Measurements from ENCODE around the gene TP53I11.

TP53I11 gene

DNA sequence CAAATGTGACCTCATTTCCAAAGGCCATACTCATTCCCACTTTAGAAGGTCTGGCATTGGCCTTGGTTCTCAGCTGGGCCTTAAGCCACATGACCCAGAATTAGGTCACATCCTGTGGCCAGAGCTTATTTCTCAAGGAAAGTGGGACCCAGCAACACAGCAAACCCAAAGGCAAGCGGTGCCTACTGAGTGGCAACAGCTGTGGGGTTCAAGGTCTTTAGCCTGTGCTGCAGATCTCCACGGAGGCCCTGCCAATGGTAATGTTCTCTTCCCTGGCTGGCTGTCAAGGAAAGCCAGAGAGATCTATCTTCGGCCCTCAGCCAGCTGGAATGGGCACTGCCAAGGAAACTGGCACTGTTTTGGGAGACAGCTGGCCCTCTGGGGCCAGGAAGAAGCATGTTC, 41.5 kb upstream of the TP53I11 start:
- Histone ChIP-seq H3F3A (ENCODE audit: insufficient read depth, low read length) (no peaks in the 10 kb centered on the region), H3K9me3 (ENCODE audit: low read length) (no peaks in the 10 kb centered on the region), H3K36me3 (ENCODE audit: insufficient read depth, low read length) (no peaks in the 10 kb centered on the region), H3K27ac (ENCODE audit: low read depth, low read length, poor library complexity, severe bottlenecking) (no peak overlapping the region), H2AFZ (ENCODE audit: low read length) (no peak overlapping the region), H3K4me3 (ENCODE audit: low read depth, low read length, poor library complexity, severe bottlenecking) (no peak overlapping the region), H3K4me2 (ENCODE audit: low read length) (no peak overlapping the region), H3K9ac (ENCODE audit: low read length) (no peak overlapping the region), H4K20me1 (ENCODE audit: insufficient read depth, low read length) (no peaks in the 10 kb centered on the region), H3K27me3 (ENCODE audit: insufficient read depth, low read length) (peaks cover 5% of the 10 kb centered on the region; the same call in 1 of the 2 replicates), H3K4me1 (ENCODE audit: insufficient read depth, low read length, severe bottlenecking) (no peaks in the 10 kb centered on the region), H3K79me2 (ENCODE audit: insufficient read depth, low read length) (no peaks in the 10 kb centered on the region), H3K9me2 (ENCODE audit: low read depth, low read length) (no peaks in the 10 kb centered on the region)
- TF ChIP-seq EZH2 (IDR thresholded peaks at IDR 0.05; ENCODE audit: borderline replicate concordance, low read length), result no peak
- TF ChIP-seq, protein P1, sequence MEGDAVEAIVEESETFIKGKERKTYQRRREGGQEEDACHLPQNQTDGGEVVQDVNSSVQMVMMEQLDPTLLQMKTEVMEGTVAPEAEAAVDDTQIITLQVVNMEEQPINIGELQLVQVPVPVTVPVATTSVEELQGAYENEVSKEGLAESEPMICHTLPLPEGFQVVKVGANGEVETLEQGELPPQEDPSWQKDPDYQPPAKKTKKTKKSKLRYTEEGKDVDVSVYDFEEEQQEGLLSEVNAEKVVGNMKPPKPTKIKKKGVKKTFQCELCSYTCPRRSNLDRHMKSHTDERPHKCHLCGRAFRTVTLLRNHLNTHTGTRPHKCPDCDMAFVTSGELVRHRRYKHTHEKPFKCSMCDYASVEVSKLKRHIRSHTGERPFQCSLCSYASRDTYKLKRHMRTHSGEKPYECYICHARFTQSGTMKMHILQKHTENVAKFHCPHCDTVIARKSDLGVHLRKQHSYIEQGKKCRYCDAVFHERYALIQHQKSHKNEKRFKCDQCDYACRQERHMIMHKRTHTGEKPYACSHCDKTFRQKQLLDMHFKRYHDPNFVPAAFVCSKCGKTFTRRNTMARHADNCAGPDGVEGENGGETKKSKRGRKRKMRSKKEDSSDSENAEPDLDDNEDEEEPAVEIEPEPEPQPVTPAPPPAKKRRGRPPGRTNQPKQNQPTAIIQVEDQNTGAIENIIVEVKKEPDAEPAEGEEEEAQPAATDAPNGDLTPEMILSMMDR (IDR thresholded peaks at IDR 0.05; ENCODE audit: low read length), result no peak

DNA sequence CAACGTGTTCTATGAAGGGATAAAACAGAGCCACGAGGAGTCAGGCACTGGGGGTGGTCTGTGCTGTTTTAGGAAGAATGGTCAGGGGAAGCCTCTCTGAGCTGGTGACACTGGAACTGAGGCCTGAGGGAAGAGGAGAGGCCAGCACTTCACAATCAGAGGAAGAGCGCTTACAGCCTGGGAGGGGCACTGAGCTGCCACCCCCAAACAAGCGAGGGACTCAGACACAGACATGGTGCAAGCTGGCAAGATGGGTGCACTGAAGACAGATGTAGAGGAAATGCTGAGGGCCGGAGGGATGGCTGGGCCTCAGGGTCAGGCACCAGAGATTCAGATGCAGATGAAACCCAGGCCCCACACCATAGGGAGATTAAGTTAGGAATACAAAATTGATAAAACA, 40.0 kb upstream of the TP53I11 start:
- H2AFZ ChIP-seq (ENCODE audit: low read length), result no peak overlapping the region
- no peaks in the 10 kb centered on the region for H4K20me1 ChIP-seq (ENCODE audit: insufficient read depth, low read length)
- no peaks in the 10 kb centered on the region for H3K9me3 ChIP-seq (ENCODE audit: low read length)
- H3K4me1 ChIP-seq (ENCODE audit: insufficient read depth, low read length, severe bottlenecking), result no peaks in the 10 kb centered on the region
- H3K79me2 ChIP-seq (ENCODE audit: insufficient read depth, low read length), result no peaks in the 10 kb centered on the region
- H3K36me3 ChIP-seq (ENCODE audit: insufficient read depth, low read length), result no peaks in the 10 kb centered on the region
- no peak overlapping the region for H3K4me3 ChIP-seq (ENCODE audit: low read depth, low read length, poor library complexity, severe bottlenecking)
- H3K27me3 ChIP-seq (ENCODE audit: insufficient read depth, low read length), result 0 out of 2 replicates have a peak, but pooled peaks cover 5% of the 10 kb centered on the region
- H3K9me2 ChIP-seq (ENCODE audit: low read depth, low read length), result no peaks in the 10 kb centered on the region
- H3K27ac ChIP-seq (ENCODE audit: low read depth, low read length, poor library complexity, severe bottlenecking), result no peak overlapping the region
- TF ChIP-seq EZH2 (IDR thresholded peaks at IDR 0.05; ENCODE audit: borderline replicate concordance, low read length), result no peak
- H3F3A ChIP-seq (ENCODE audit: insufficient read depth, low read length), result no peaks in the 10 kb centered on the region
- H3K9ac ChIP-seq (ENCODE audit: low read length), result no peak overlapping the region
- H3K4me2 ChIP-seq (ENCODE audit: low read length), result no peak overlapping the region

DNA sequence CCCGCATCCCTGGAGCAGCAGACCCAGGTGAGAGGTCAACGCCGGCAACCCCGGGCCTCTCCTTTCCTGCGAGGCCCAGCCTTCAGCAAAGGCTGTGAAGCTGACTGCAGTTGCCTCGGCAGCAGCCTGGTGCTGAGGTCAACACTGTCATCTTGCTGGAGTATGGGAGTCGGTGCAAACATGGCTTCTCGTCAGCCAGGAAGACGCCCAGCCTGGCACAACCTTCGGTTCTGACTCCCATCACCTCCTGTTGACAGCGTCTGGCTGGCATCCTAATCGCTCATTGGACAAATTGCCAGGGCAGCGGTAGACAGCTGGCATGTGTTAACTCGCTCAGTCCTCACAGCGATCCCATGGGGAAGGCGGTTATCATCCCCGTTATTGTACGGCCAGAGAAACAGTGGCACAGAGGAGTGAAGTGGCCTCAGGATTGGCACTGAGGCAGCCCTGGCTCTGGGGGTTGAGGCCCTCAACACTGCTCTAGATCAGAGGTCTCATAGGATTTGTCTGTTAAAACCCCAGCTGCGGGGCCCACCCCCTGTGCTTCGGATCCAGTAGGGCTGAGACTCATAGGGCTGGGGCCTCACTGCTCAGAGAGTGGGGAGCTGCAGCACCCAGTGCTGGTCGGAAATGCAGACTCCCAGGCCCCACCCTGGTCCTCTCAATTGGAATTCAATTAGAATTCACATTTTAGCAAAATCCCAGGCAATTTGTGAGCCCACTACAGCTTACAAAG, 39.3 kb upstream of the TP53I11 start:
- H3K4me2 ChIP-seq (ENCODE audit: low read length), result no peak overlapping the region
- no peaks in the 10 kb centered on the region for H3K9me2 ChIP-seq (ENCODE audit: low read depth, low read length)

More for the DNA sequence above, 39.3 kb upstream of the TP53I11 start:
- no peak for TF ChIP-seq EZH2 (IDR thresholded peaks at IDR 0.05; ENCODE audit: borderline replicate concordance, low read length)
- TF ChIP-seq, protein P1 (IDR thresholded peaks at IDR 0.05; ENCODE audit: low read length), result no peak
- H3K36me3 ChIP-seq (ENCODE audit: insufficient read depth, low read length), result no peaks in the 10 kb centered on the region
- 0 out of 2 replicates have a peak, but pooled peaks cover 5% of the 10 kb centered on the region for H3K27me3 ChIP-seq (ENCODE audit: insufficient read depth, low read length)
- no peak overlapping the region for H3K4me3 ChIP-seq (ENCODE audit: low read depth, low read length, poor library complexity, severe bottlenecking)
- H3K4me1 ChIP-seq (ENCODE audit: insufficient read depth, low read length, severe bottlenecking), result no peaks in the 10 kb centered on the region
- no peaks in the 10 kb centered on the region for H3K79me2 ChIP-seq (ENCODE audit: insufficient read depth, low read length)
- no peak overlapping the region for H3K27ac ChIP-seq (ENCODE audit: low read depth, low read length, poor library complexity, severe bottlenecking)
- no peaks in the 10 kb centered on the region for H4K20me1 ChIP-seq (ENCODE audit: insufficient read depth, low read length)
- no peaks in the 10 kb centered on the region for H3F3A ChIP-seq (ENCODE audit: insufficient read depth, low read length)
- H3K9me3 ChIP-seq (ENCODE audit: low read length), result no peaks in the 10 kb centered on the region
- no peak overlapping the region for H3K9ac ChIP-seq (ENCODE audit: low read length)
- H2AFZ ChIP-seq (ENCODE audit: low read length), result no peak overlapping the region

Measured in OCI-LY1 (cell line).